HepG2 (cell line): ENCODE results near the gene PCNT. TPM values are rescaled to one million over a fixed set of nuclear protein-coding genes. Genes with fewer than 3 reads are reported as not detected.

Experiments
- DMAP1 ChIP-seq: IDR thresholded peaks from 2 replicates; pipeline ENCODE4 v1.6.1; 2016
- HOXA9 ChIP-seq: sonication (generic); formaldehyde crosslinking; IDR thresholded peaks from 2 replicates; pipeline ENCODE4 v1.8.1; 2022; ENCODE audit warnings: missing genetic modification reagents, mild to moderate bottlenecking, moderate library complexity, borderline replicate concordance
- NBN ChIP-seq: fragments of 450-650 bp; conservative IDR thresholded peaks from 2 replicates; pipeline ENCODE4 v1.6.1; 2017
- NKX3-1 ChIP-seq: sonication (generic); formaldehyde crosslinking; IDR thresholded peaks from 2 replicates; pipeline ENCODE4 v1.5.0; 2020; ENCODE audit warnings: missing genetic modification reagents
- NRL ChIP-seq: sonication (generic); formaldehyde crosslinking; IDR thresholded peaks from 2 replicates; pipeline ENCODE4 v1.5.0; 2020; ENCODE audit warnings: missing genetic modification reagents, mild to moderate bottlenecking, moderate library complexity, borderline replicate concordance
- ZBTB42 ChIP-seq: sonication (generic); formaldehyde crosslinking; IDR thresholded peaks from 2 replicates; pipeline ENCODE4 v1.5.0; 2020; ENCODE audit warnings: mild to moderate bottlenecking, missing genetic modification reagents
- ZBTB7B ChIP-seq: sonication (generic); formaldehyde crosslinking; IDR thresholded peaks from 2 replicates; pipeline ENCODE4 v1.4.0; 2020; ENCODE audit warnings: missing genetic modification reagents
- ZFP82 ChIP-seq: sonication (generic); formaldehyde crosslinking; IDR thresholded peaks from 2 replicates; pipeline ENCODE4 v1.5.1; 2020; ENCODE audit warnings: mild to moderate bottlenecking, missing genetic modification reagents, borderline replicate concordance
- ZMYM3 ChIP-seq: sonication (generic); formaldehyde crosslinking; IDR thresholded peaks from 2 replicates; pipeline ENCODE4 v1.5.1; 2020; ENCODE audit warnings: mild to moderate bottlenecking, missing genetic modification reagents
- ZNF142 ChIP-seq: sonication (generic); formaldehyde crosslinking; IDR thresholded peaks from 2 replicates; pipeline ENCODE4 v1.4.0; 2020; ENCODE audit warnings: missing genetic modification reagents
- ZNF234 ChIP-seq: sonication (generic); formaldehyde crosslinking; conservative IDR thresholded peaks from 2 replicates; pipeline ENCODE4 v1.5.1; 2020; ENCODE audit warnings: mild to moderate bottlenecking, missing genetic modification reagents
- ZNF280B ChIP-seq: sonication (generic); formaldehyde crosslinking; IDR thresholded peaks from 2 replicates; pipeline ENCODE4 v1.5.0; 2020; ENCODE audit warnings: missing genetic modification reagents, mild to moderate bottlenecking, borderline replicate concordance
- ZNF337 ChIP-seq: sonication (generic); formaldehyde crosslinking; IDR thresholded peaks from 2 replicates; pipeline ENCODE4 v1.5.1; 2020; ENCODE audit warnings: missing genetic modification reagents, low read depth, mild to moderate bottlenecking, borderline replicate concordance
- ZNF350 ChIP-seq: sonication (generic); formaldehyde crosslinking; IDR thresholded peaks from 2 replicates; pipeline ENCODE4 v1.4.0; 2020; ENCODE audit warnings: mild to moderate bottlenecking, low read depth, missing genetic modification reagents, borderline replicate concordance
- ZNF446 ChIP-seq: sonication (generic); formaldehyde crosslinking; IDR thresholded peaks from 2 replicates; pipeline ENCODE4 v1.5.0; 2020; ENCODE audit warnings: mild to moderate bottlenecking, missing genetic modification reagents
- ZNF513 ChIP-seq: sonication (generic); formaldehyde crosslinking; conservative IDR thresholded peaks from 2 replicates; pipeline ENCODE4 v1.5.0; 2020; ENCODE audit warnings: missing genetic modification reagents
- ZNF772 ChIP-seq: sonication (generic); formaldehyde crosslinking; IDR thresholded peaks from 2 replicates; pipeline ENCODE4 v1.5.0; 2020; ENCODE audit warnings: mild to moderate bottlenecking, missing genetic modification reagents
- ZNF841 ChIP-seq: sonication (generic); formaldehyde crosslinking; IDR thresholded peaks from 2 replicates; pipeline ENCODE4 v1.8.1; 2023; ENCODE audit warnings: missing genetic modification reagents, borderline replicate concordance
- polyA plus RNA-seq, 8 experiments: library from polyadenylated mRNA; depleted of rRNA in 3 of 8; stranded (reverse) in 7 of 8; unstranded in 1 of 8; fragments of >200 nt; fragmentation: Illumina TruSeq in 4 of 8; extraction: Trizol in 4 of 8; gene quantifications; 2 replicates each; pipeline versions ENCODE4 v1.2.1 to v1.2.3, GENCODE V29; 2011 to 2016; ENCODE audit warnings: low read depth in 4 of 8, missing spikeins in 1 of 8, mixed read lengths in 1 of 8; ENCODE audit not compliant: insufficient read depth in 1 of 8
- total RNA-seq, 5 experiments: library from RNA; depleted of rRNA; stranded (reverse); fragments of >200 nt; fragmentation: Illumina TruSeq; extraction: Trizol; gene quantifications; 2 replicates each; pipeline ENCODE4 v1.2.3, GENCODE V29; 2016; ENCODE audit warnings: low read depth in 1 of 5

PCNT gene
- total and polyA plus RNA-seq, 2 of the 13 experiments (the other 11 are each of a cell fraction or from before 2014, with no cell fraction given), result 5.6 to 12.4 TPM

- TF ChIP-seq ZNF142 (CRISPR knock-in tag), result peak; percentile 67
- TF ChIP-seq ZFP82 (CRISPR knock-in tag), result 0 out of 2 replicates have a peak, but pooled peaks have one; percentile 76
- no peak for TF ChIP-seq ZMYM3 (CRISPR knock-in tag)
- no peak for TF ChIP-seq ZNF841 (CRISPR knock-in tag)
- 0 out of 2 replicates have a peak, but pooled peaks have one; percentile 8 for TF ChIP-seq ZNF350 (CRISPR knock-in tag)
- TF ChIP-seq HOXA9 (CRISPR knock-in tag), result peak; percentile 32; the same call in 1 of the 2 replicates
- no peak for TF ChIP-seq ZBTB7B (CRISPR knock-in tag)
- TF ChIP-seq ZNF337, result 0 out of 2 replicates have a peak, but pooled peaks have one; percentile 26
- TF ChIP-seq ZNF280B (CRISPR knock-in tag), result no peak
- 0 out of 2 replicates have a peak, but pooled peaks have one; percentile 79 for TF ChIP-seq ZNF446
- TF ChIP-seq DMAP1 (CRISPR knock-in tag), result no peak
- no peak for TF ChIP-seq ZNF234 (CRISPR knock-in tag)
- TF ChIP-seq ZBTB42, result peak; percentile 58; the same call in 1 of the 2 replicates
- no peak for TF ChIP-seq ZNF513 (CRISPR knock-in tag)
- no peak; the same call in 1 of the 2 replicates for TF ChIP-seq NRL (CRISPR knock-in tag)
- peak; percentile 84; the same call in 1 of the 2 replicates for TF ChIP-seq ZNF772 (CRISPR knock-in tag)
- TF ChIP-seq NKX3-1, result peak; percentile 57; the same call in 1 of the 2 replicates
- TF ChIP-seq NBN, result no peak
Observed at GRCh38 chr21:46324390-46325072, 575 bp downstream of the PCNT start (continued).
